ENCODE results near the gene ACAA2. TPM values are rescaled to one million over a fixed set of nuclear protein-coding genes. Genes with fewer than 3 reads are reported as not detected.

ACAA2 gene
- total and polyA plus RNA-seq, 2 of the 8 experiments (the other 6 are each of a cell fraction or from before 2014, with no cell fraction given), result 63.4 to 151 TPM

DNA sequence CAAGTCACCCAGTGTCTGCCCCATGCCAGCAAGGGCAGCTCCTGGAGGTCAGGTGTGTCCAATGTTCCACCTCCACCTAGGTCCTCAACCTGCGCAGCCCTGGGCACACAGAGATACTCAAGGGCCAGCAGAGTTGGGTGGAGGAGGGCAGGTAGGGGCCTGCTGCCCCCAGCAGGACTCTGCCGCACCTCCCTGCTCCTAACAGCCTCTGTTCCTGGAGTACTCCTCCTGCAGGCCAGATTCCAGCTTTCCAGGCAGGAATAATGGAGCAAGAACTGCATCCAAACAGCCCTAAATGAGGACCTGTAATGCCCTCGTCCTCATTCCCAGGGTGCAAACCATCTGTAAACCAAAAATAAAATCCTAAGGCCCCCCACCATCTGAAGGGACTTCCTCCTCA, 44.4 kb upstream of the ACAA2 start:
- no peaks in the 10 kb centered on the region for H3K36me3 ChIP-seq (ENCODE audit: control insufficient read depth in 2 of 4, insufficient read depth in 4 of 4, low read length in 3 of 4)
- 83% methylated on average over 3 of the region's 3 CpGs; no CpG with 5 or more reads in 1 of the 2 experiments for WGBS, 2 experiments (ENCODE audit: extremely low coverage in 1 of 2, insufficient coverage in 1 of 2, insufficient read length in 1 of 2, insufficient replicate concordance in 2 of 2, low coverage in 1 of 2, low lambda C conversion rate in 2 of 2, missing lambda C conversion rate in 1 of 2)
- CTCF ChIA-PET (ENCODE audit: partially characterized antibody), result interaction anchor here (1.0 to 10.0 kb wide), 35 partner anchors 10 to 572 kb away, joined by 3 to 157 read pairs (median 6); partner anchors contain the start of gene LIPG
- no peak overlapping the region for H2AFZ ChIP-seq (ENCODE audit: low read length)
- no peak overlapping the region for H3K14ac ChIP-seq (ENCODE audit: insufficient read length)
- H3K56ac ChIP-seq (replicated peaks; ENCODE audit: insufficient read length, low read depth, low read length), result no peak overlapping the region
- no peak overlapping the region for H3K18ac ChIP-seq (ENCODE audit: extremely low read depth, low read length)
- no peak overlapping the region for H3K4me2 ChIP-seq (ENCODE audit: insufficient read depth in 1 of 2, low read depth in 2 of 2, low read length in 2 of 2)
- DNase-seq (ENCODE audit: low read depth in 1 of 2, low spot score in 2 of 2) (no peak), FAIRE-seq (no peak)
- no peak overlapping the region for H2AK5ac ChIP-seq (ENCODE audit: low read depth, low read length)
- no peak overlapping the region for H2BK120ac ChIP-seq (replicated peaks; ENCODE audit: low read depth, low read length)
- no peak overlapping the region for H3K9ac ChIP-seq (replicated peaks in 1 of 4; ENCODE audit: extremely low read depth in 1 of 4, low read depth in 3 of 4, low read length in 3 of 4)
- no peak overlapping the region for H4K5ac ChIP-seq (ENCODE audit: insufficient read length, low read depth, low read length)
- no peaks in the 10 kb centered on the region for H3K79me1 ChIP-seq (ENCODE audit: low read depth, low read length)
- POLR2A ChIA-PET (ENCODE audit: partially characterized antibody), result interaction anchor here (1.5 kb wide), 1 partner anchor 296 kb away, joined by 3 read pairs; no protein-coding TSS in a partner anchor
- H4K91ac ChIP-seq (replicated peaks; ENCODE audit: insufficient read length, low read length), result no peak overlapping the region
- H3K23me2 ChIP-seq (ENCODE audit: low read depth, low read length), result no peaks in the 10 kb centered on the region
- H4K20me1 ChIP-seq (replicated peaks in 1 of 2; ENCODE audit: control insufficient read depth in 1 of 2, insufficient read depth in 2 of 2, low read length in 2 of 2), result no peaks in the 10 kb centered on the region
- H2BK5ac ChIP-seq (ENCODE audit: low read depth, low read length), result no peak overlapping the region
- H2BK12ac ChIP-seq (ENCODE audit: low read depth, low read length), result peak overlapping the region; percentile 69; the same call in 1 of the 2 replicates
- no peak overlapping the region; the same call in 1 of the 2 replicates for H2BK15ac ChIP-seq (ENCODE audit: low read length)
- peak; percentile 30 to 60 (median 42) for TF ChIP-seq CTCF (IDR thresholded peaks at IDR 0.05; ENCODE audit: control extremely low read depth in 1 of 3, insufficient read depth in 1 of 3, low read depth in 1 of 3, low read length in 3 of 3)
- TF ChIP-seq RAD21 (IDR thresholded peaks at IDR 0.05 in 1 of 2, conservative IDR thresholded peaks at IDR 0.05 in 1 of 2; ENCODE audit: low read depth in 2 of 2, low read length in 2 of 2), result peak; percentile 37 to 53
- no peak for TF ChIP-seq HDAC6 (IDR thresholded peaks at IDR 0.05; ENCODE audit: low read depth, low read length)
- H3K79me2 ChIP-seq (ENCODE audit: control insufficient read depth in 1 of 2, insufficient read depth in 2 of 2, low read length in 2 of 2), result no peaks in the 10 kb centered on the region
- no peaks in the 10 kb centered on the region for H3K9me3 ChIP-seq (ENCODE audit: insufficient read depth in 2 of 2, low read depth in 1 of 2, low read length in 1 of 2)
- H4K8ac ChIP-seq (ENCODE audit: extremely low read depth, insufficient read depth, low read length), result no peak overlapping the region
- no peak overlapping the region for H3K4me3 ChIP-seq (ENCODE audit: extremely low read depth in 1 of 4, insufficient read depth in 2 of 4, low read depth in 3 of 4, low read length in 4 of 4)
- no peak overlapping the region for H3K4ac ChIP-seq (replicated peaks; ENCODE audit: insufficient read length, low read depth, low read length)
- H3K27ac ChIP-seq (ENCODE audit: low read depth, low read length), result no peak overlapping the region
- H3K23ac ChIP-seq (ENCODE audit: insufficient read length), result no peak overlapping the region
- no peaks in the 10 kb centered on the region for H3K27me3 ChIP-seq (replicated peaks in 1 of 4; ENCODE audit: control insufficient read depth in 3 of 4, extremely low read depth in 1 of 4, insufficient read depth in 3 of 4, low read length in 3 of 4)
- no peak overlapping the region for H2BK20ac ChIP-seq (ENCODE audit: low read length)
- H3K4me1 ChIP-seq (replicated peaks in 1 of 4; ENCODE audit: control insufficient read depth in 3 of 4, insufficient read depth in 4 of 4, low read length in 3 of 4), result peaks cover 0 to 9% (median 4%) of the 10 kb centered on the region in 4 experiments; a peak in 6 of 7 replicates
